ENCODE data around the gene BUD23.

BUD23 gene

DNA sequence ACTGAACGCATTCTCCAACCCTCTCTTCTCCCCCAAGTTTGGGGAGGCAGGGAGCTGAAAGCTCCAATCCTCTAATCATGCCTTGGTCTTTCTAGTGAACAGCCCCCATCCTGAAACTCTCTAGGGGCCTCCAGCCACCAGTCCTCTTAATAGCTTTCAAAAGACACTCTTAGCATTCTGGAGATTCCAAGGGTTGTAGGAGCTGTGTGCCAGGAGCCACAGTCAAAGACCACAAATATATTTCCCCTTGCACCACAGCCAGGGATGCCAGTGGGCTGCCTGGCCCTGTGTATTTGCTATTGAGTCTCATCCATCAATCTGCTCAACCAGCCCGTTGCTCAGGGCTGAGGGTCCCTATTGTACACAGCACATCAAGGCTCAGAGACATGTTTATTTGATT is 40.6 kb upstream of the BUD23 start:
- no peaks in the 10 kb centered on the region for H3K36me3 ChIP-seq (ENCODE audit: low read depth)
- TF ChIP-seq, protein P1, sequence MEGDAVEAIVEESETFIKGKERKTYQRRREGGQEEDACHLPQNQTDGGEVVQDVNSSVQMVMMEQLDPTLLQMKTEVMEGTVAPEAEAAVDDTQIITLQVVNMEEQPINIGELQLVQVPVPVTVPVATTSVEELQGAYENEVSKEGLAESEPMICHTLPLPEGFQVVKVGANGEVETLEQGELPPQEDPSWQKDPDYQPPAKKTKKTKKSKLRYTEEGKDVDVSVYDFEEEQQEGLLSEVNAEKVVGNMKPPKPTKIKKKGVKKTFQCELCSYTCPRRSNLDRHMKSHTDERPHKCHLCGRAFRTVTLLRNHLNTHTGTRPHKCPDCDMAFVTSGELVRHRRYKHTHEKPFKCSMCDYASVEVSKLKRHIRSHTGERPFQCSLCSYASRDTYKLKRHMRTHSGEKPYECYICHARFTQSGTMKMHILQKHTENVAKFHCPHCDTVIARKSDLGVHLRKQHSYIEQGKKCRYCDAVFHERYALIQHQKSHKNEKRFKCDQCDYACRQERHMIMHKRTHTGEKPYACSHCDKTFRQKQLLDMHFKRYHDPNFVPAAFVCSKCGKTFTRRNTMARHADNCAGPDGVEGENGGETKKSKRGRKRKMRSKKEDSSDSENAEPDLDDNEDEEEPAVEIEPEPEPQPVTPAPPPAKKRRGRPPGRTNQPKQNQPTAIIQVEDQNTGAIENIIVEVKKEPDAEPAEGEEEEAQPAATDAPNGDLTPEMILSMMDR (IDR thresholded peaks at IDR 0.05; ENCODE audit: poor library complexity, severe bottlenecking) = no peak

GRCh38 chr7:73644688-73645286 is 38.6 kb upstream of the BUD23 start:
- ATAC-seq (ENCODE audit: low read depth) = no peak
- Histone ChIP-seq H3K36me3 (ENCODE audit: low read depth) (no peaks in the 10 kb centered on the region), H3K27ac (ENCODE audit: poor library complexity, severe bottlenecking) (no peak overlapping the region), H3K4me3 (ENCODE audit: severe bottlenecking) (no peak overlapping the region), H3K9me3 (ENCODE audit: severe bottlenecking) (no peaks in the 10 kb centered on the region), H3K27me3 (ENCODE audit: insufficient read depth, poor library complexity, severe bottlenecking) (no peaks in the 10 kb centered on the region), H3K4me1 (ENCODE audit: insufficient read depth, poor library complexity, severe bottlenecking) (peaks cover 8% of the 10 kb centered on the region)
- TF ChIP-seq, protein P1 (IDR thresholded peaks at IDR 0.05; ENCODE audit: poor library complexity, severe bottlenecking) = no peak
- DNase-seq (ENCODE audit: low spot score) = no peak

More for the DNA sequence above, 40.6 kb upstream of the BUD23 start:
- DNase-seq (ENCODE audit: low spot score) (no peak), ATAC-seq (ENCODE audit: low read depth) (no peak)
- Histone ChIP-seq H3K27ac (ENCODE audit: poor library complexity, severe bottlenecking) (no peak overlapping the region), H3K9me3 (ENCODE audit: severe bottlenecking) (no peaks in the 10 kb centered on the region), H3K4me1 (ENCODE audit: insufficient read depth, poor library complexity, severe bottlenecking) (peaks cover 8% of the 10 kb centered on the region), H3K4me3 (ENCODE audit: severe bottlenecking) (no peak overlapping the region), H3K27me3 (ENCODE audit: insufficient read depth, poor library complexity, severe bottlenecking) (no peaks in the 10 kb centered on the region)

DNA sequence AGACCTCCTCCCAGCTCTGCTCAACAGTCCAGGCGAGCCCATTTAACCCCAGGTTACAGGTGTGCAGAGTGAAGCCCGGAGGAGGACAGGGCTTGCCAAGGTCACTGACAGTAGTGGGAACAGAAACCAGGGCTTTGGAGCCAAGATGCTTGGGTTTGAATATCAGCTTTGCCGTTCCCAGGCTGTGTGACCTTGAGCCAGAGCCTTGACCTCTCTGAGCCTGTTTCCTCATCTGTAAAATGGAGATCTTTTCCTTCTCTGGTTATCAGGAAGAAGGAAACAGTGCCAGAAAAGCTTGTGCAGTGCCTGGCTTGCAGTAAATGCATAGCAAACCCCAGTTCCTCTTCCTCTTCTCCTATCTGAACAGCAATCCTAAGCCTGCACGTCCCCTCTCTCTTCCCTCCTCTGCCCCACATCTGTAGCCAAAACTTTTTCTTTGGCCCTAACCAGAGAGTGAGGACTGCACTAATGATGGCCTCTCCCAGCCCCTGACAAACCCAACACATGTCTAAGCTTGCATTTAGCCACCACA is 37.7 kb upstream of the BUD23 start:
- no peaks in the 10 kb centered on the region for H3K9me3 ChIP-seq (ENCODE audit: severe bottlenecking)
- no peak for DNase-seq (ENCODE audit: low spot score)
- ATAC-seq (ENCODE audit: low read depth) = no peak
- H3K4me1 ChIP-seq (ENCODE audit: insufficient read depth, poor library complexity, severe bottlenecking) = peaks cover 8% of the 10 kb centered on the region
- TF ChIP-seq, protein P1 (IDR thresholded peaks at IDR 0.05; ENCODE audit: poor library complexity, severe bottlenecking) = no peak
- no peaks in the 10 kb centered on the region for H3K27me3 ChIP-seq (ENCODE audit: insufficient read depth, poor library complexity, severe bottlenecking)
- no peak overlapping the region for H3K27ac ChIP-seq (ENCODE audit: poor library complexity, severe bottlenecking)
- H3K36me3 ChIP-seq (ENCODE audit: low read depth) = no peaks in the 10 kb centered on the region
- no peak overlapping the region for H3K4me3 ChIP-seq (ENCODE audit: severe bottlenecking)

DNA sequence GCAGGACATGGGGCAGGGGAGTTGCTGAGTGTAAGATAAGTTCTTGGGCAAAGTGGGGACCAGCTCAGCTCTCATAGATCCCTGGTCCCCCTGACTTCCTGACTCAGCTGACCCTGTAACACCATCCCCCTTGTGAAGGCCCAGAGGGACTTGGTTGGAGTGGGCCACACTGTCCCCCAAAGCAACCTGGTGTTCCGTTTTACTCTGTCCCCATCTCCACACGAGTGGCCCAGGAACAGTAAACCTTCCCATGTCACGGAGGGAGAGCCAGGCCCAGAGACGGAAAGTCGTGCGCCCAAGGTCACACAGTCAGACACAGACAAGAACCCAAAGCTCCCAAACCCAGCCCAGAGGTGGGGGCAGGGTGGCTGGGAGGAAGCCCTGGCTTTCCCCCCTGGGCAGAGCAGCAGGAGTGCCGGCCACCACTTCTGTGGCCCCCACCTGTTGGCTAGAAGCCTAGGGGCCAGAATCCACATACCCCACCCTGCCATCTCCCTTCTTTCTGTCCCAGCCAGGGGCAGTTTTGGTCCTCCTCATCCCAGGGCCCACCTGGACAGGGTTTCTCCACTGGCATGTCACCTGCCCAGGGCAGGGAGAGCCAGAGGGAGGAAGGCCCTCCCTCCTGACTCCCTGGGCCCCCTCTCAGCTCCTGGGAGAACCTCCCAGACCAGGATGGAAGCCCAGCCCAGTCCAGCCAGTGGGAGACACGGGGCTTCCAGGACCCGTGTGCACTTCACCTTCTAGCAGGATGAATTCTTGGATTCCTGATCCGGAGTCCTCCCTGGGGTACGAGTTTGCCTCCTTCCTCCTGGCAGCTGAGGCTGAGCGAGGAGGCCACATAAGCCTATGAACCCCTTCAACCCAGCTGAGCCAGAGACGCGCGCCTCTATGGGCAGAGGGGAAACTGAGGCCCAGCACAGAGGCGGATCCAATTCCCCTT is 36.3 kb upstream of the BUD23 start:
- DNase-seq (ENCODE audit: low spot score) = no peak
- Histone ChIP-seq H3K4me3 (ENCODE audit: severe bottlenecking) (peak overlapping the region; percentile 30), H3K27me3 (ENCODE audit: insufficient read depth, poor library complexity, severe bottlenecking) (no peaks in the 10 kb centered on the region), H3K4me1 (ENCODE audit: insufficient read depth, poor library complexity, severe bottlenecking) (peaks cover 8% of the 10 kb centered on the region), H3K36me3 (ENCODE audit: low read depth) (no peaks in the 10 kb centered on the region), H3K27ac (ENCODE audit: poor library complexity, severe bottlenecking) (no peak overlapping the region), H3K9me3 (ENCODE audit: severe bottlenecking) (no peaks in the 10 kb centered on the region)
- ATAC-seq (ENCODE audit: low read depth) = no peak
- TF ChIP-seq, protein P1 (IDR thresholded peaks at IDR 0.05; ENCODE audit: poor library complexity, severe bottlenecking) = no peak
